ENCODE results near the gene GNG12. TPM values are rescaled to one million over a fixed set of nuclear protein-coding genes. Genes with fewer than 3 reads are reported as not detected.

The GNG12 gene
- total RNA-seq, 6 experiments from 2014 or later = 172 to 229 (median 198) TPM

DNA sequence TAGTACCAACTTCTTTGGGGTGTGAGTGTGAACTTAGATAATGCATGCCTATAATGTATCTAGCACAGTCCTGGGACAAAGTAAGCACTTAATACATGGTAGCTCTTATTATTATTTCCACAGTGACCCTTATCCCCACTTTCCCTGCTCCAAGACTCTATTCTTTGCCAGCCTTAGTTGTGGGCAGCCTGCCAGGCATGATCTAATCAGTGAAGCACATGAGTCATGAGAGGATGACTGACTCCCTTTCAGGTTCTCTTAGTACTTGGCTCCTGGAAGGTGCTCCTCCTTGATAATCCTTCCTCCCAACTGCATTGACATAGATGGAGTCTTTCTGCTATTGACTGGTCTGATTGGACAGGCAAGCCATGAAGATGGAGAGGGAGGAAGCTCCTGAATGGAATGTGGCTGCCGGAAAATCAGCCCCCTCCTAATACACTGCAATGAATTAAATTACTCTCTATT, 17.4 kb upstream of the GNG12 start:
- peak overlapping the region; percentile 35; the same call in 1 of the 2 replicates for H3K4me3 Mint-ChIP-seq
- H3K4me1 Mint-ChIP-seq (ENCODE audit: low read depth) = peaks cover 37% of the 10 kb centered on the region
- peak overlapping the region; percentile 50 for H3K27ac Mint-ChIP-seq
- DNase-seq = peak; percentile 84
- TF ChIP-seq, protein P1, sequence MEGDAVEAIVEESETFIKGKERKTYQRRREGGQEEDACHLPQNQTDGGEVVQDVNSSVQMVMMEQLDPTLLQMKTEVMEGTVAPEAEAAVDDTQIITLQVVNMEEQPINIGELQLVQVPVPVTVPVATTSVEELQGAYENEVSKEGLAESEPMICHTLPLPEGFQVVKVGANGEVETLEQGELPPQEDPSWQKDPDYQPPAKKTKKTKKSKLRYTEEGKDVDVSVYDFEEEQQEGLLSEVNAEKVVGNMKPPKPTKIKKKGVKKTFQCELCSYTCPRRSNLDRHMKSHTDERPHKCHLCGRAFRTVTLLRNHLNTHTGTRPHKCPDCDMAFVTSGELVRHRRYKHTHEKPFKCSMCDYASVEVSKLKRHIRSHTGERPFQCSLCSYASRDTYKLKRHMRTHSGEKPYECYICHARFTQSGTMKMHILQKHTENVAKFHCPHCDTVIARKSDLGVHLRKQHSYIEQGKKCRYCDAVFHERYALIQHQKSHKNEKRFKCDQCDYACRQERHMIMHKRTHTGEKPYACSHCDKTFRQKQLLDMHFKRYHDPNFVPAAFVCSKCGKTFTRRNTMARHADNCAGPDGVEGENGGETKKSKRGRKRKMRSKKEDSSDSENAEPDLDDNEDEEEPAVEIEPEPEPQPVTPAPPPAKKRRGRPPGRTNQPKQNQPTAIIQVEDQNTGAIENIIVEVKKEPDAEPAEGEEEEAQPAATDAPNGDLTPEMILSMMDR (IDR thresholded peaks at IDR 0.05) = no peak
- no peaks in the 10 kb centered on the region for H3K9me3 Mint-ChIP-seq
- H3K36me3 Mint-ChIP-seq (ENCODE audit: low read depth) = no peaks in the 10 kb centered on the region
- no peaks in the 10 kb centered on the region; the same call in 1 of the 2 replicates for H3K27me3 Mint-ChIP-seq (ENCODE audit: insufficient read depth)

DNA sequence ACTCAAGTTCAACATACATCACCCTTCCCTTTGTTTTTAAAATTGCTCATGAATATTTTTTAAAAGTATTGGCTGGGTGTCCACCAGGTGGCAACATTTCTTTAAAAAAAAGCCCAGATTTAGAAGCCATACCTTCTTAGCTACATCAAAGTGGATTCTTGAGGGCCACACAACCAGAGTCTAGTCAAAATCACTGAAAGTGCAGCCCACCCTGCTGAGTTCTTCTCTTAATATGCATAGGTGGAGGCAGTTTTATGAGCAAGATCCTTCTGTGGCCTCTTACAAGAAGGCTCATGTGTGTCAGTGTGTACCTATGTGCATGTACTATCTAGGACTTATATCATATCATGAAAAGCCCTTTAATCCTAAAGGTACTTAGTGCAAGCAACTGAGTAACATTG, 16.9 kb upstream of the GNG12 start:
- H3K27ac Mint-ChIP-seq = 0 out of 2 replicates have a peak overlapping the region, but pooled peaks have one; percentile 50
- peak; percentile 33 for DNase-seq
- H3K4me3 Mint-ChIP-seq = no peak overlapping the region
- H3K4me1 Mint-ChIP-seq (ENCODE audit: low read depth) = peaks cover 32% of the 10 kb centered on the region
- no peaks in the 10 kb centered on the region for H3K36me3 Mint-ChIP-seq (ENCODE audit: low read depth)
- H3K9me3 Mint-ChIP-seq = no peaks in the 10 kb centered on the region
- TF ChIP-seq, protein P1 (IDR thresholded peaks at IDR 0.05) = peak; percentile 93
- H3K27me3 Mint-ChIP-seq (ENCODE audit: insufficient read depth) = no peaks in the 10 kb centered on the region

DNA sequence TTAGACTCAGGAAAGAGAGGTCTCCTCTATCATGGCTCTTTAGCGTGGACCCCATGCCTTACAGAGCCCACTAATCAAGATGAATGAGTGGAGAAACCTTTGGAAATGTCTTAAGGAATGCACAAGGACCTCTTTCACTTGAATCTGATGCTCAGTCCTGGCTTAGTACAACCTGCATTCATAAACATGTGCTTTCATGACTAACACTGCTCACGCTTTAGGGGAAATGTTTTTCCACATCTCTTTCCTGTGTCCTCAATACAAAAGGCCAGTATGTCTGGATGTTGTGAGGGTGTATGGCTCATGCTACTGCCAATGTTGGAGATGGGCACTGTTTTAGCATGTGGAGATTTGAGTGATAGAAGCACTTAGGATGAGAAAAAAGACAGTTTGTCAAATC, 14.2 kb upstream of the GNG12 start:
- H3K4me3 Mint-ChIP-seq = no peak overlapping the region
- no peak for DNase-seq
- H3K27me3 Mint-ChIP-seq (ENCODE audit: insufficient read depth) = no peaks in the 10 kb centered on the region
- TF ChIP-seq, protein P1 (IDR thresholded peaks at IDR 0.05) = no peak
- H3K27ac Mint-ChIP-seq = no peak overlapping the region
- peaks cover 29% of the 10 kb centered on the region for H3K4me1 Mint-ChIP-seq (ENCODE audit: low read depth)
- no peaks in the 10 kb centered on the region for H3K9me3 Mint-ChIP-seq
- no peaks in the 10 kb centered on the region for H3K36me3 Mint-ChIP-seq (ENCODE audit: low read depth)

DNA sequence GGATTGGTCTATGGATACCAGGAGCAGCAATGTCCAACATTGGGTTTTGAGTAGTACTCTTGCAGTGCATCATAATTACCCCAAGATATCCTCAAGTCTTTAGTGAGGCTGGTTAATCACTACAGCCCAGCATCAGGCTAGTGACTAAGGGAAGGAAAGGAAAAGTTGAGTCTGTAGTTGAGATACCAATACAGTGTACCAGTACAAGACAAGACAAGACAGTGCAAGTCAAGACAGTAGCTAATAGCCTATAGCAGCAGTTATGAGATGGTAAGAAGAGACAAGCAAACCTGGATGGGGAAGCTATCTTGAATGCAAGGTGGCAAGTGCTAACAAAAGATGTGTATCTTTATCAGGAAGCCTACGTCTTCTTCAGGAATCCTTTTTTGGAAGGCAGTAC, 13.3 kb upstream of the GNG12 start:
- TF ChIP-seq, protein P1 (IDR thresholded peaks at IDR 0.05) = no peak
- H3K27me3 Mint-ChIP-seq (ENCODE audit: insufficient read depth) = no peaks in the 10 kb centered on the region
- H3K4me3 Mint-ChIP-seq = no peak overlapping the region

DNA sequence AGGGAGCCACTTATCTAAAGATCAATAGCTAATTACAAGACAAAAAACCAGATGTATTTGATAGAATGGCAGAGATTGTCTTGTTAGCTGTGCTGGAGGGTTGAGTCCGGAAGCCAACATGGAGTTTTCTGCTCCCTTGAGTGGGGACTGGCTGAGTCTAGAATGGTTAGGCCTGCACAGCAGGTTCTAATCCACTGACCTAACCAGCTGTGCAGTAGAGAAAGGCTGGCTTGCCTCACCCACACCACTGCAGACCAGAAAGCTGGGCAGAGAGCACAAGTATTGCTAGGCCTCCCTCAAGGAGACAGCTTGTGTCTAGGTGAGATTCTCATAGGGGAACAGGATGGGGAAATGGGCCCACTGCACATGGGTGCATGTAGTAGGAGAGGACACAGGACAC, 11.7 kb upstream of the GNG12 start:
- H3K4me3 Mint-ChIP-seq = no peak overlapping the region
- H3K36me3 Mint-ChIP-seq (ENCODE audit: low read depth) = no peaks in the 10 kb centered on the region
- no peaks in the 10 kb centered on the region for H3K9me3 Mint-ChIP-seq
- TF ChIP-seq, protein P1 (IDR thresholded peaks at IDR 0.05) = no peak
- no peak for DNase-seq
- H3K27me3 Mint-ChIP-seq (ENCODE audit: insufficient read depth) = no peaks in the 10 kb centered on the region
- no peak overlapping the region for H3K27ac Mint-ChIP-seq
- peaks cover 35% of the 10 kb centered on the region for H3K4me1 Mint-ChIP-seq (ENCODE audit: low read depth)

More for the DNA sequence above, 13.3 kb upstream of the GNG12 start:
- peaks cover 32% of the 10 kb centered on the region for H3K4me1 Mint-ChIP-seq (ENCODE audit: low read depth)
- no peaks in the 10 kb centered on the region for H3K9me3 Mint-ChIP-seq
- DNase-seq = no peak
- no peak overlapping the region for H3K27ac Mint-ChIP-seq
- no peaks in the 10 kb centered on the region for H3K36me3 Mint-ChIP-seq (ENCODE audit: low read depth)

DNA sequence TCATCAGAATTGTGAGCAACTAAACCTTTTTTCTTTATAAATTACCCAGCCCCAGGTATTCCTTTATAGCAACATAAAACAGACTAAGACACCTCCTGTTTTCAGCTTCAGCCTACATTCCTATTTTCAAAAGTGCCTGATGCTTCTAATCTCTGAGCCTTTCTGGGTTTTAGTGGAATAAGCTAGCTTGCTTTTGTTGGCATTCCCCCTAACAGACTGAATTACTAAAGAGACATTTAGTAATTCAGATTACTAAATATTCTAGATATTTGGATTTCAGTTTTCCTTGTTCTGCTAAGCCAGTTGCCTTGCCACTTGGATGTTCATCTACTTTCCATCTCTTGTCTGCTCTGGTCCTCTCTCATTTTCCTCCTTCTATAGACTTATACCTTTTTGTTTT, 10.5 kb upstream of the GNG12 start:
- no peak overlapping the region for H3K4me3 Mint-ChIP-seq
- H3K9me3 Mint-ChIP-seq = no peaks in the 10 kb centered on the region
- H3K4me1 Mint-ChIP-seq (ENCODE audit: low read depth) = peaks cover 39% of the 10 kb centered on the region
- no peak for DNase-seq
- H3K27me3 Mint-ChIP-seq (ENCODE audit: insufficient read depth) = no peaks in the 10 kb centered on the region
- H3K27ac Mint-ChIP-seq = no peak overlapping the region
- no peaks in the 10 kb centered on the region for H3K36me3 Mint-ChIP-seq (ENCODE audit: low read depth)
- TF ChIP-seq, protein P1 (IDR thresholded peaks at IDR 0.05) = no peak
